GM19193 (cell line): ENCODE results near the gene GAS1.

Experiments used
- POLR2A ChIP-seq: IDR thresholded peaks from 4 replicates; pipeline ENCODE4 v1.6.1; 2011; ENCODE audit not compliant: insufficient read depth, insufficient read length; ENCODE audit errors: extremely low read depth

GAS1 gene

DNA sequence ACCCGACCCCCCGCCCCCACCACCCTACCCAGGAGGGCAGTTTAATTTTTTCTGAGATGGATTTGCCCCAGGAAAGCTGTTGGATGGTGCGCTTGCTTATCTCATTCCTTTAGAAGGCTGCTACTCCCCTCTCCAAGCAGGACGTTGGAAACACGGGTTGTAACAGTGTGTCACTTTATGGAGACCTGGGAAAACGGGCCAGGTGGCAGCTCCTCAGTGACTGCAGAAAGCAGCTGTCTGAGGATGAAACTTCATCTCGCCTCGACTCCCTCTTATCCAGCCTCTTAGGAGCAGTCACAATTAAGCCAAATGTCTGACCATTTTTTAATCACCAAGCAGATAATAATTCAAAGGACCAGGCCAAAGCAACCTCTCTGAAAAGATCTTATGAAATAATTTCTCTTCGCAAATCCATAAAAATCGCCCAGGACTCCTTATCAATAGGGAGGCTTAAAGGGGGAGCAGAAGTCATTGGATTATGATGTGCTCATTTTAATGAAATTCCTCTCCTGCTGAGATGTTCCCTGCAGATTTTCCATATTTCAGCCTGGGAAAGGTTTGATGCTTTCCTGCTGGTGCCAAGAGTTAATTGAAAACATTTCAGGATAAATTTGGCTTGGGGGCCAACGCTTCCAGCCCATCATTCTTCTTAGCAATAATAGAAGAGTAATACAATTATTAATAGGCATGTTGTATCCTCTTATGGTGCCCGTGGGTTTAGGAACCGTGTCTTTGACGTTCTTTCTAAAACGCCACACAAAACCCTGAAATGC lies 26.0 kb downstream of the GAS1 start:
- TF ChIP-seq POLR2A, result no peak

GRCh38 chr9:86918556-86918955 lies 28.8 kb downstream of the GAS1 start:
- TF ChIP-seq POLR2A, result no peak

GRCh38 chr9:86912210-86912609 lies 35.1 kb downstream of the GAS1 start:
- no peak for TF ChIP-seq POLR2A

GRCh38 chr9:86909388-86909787 lies 37.9 kb downstream of the GAS1 start:
- TF ChIP-seq POLR2A, result no peak

DNA sequence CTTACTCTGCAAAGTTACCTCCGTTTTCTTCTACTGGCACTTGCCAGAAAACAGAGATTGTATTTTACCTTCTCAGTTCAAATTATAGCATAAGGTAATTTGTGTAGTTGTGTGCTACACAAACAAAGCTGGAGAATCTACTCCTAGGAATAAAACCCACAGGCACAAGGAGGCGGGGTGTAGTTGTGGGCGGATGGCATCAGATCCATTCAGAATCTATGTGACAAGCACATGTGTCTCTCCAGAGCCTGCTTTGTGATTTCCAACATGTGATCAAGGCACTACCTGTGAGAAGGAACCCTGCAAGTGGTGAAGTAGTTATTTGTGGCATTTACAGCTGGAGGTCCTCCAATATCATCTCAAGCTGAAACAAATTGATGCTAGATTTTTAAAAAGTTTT lies 39.0 kb downstream of the GAS1 start:
- no peak for TF ChIP-seq POLR2A

GRCh38 chr9:86907346-86907745 lies 40.0 kb downstream of the GAS1 start:
- no peak for TF ChIP-seq POLR2A

- TF ChIP-seq POLR2A, result no peak
These were observed 43.6 kb downstream of the GAS1 start for GRCh38 chr9:86903734-86904085.

DNA sequence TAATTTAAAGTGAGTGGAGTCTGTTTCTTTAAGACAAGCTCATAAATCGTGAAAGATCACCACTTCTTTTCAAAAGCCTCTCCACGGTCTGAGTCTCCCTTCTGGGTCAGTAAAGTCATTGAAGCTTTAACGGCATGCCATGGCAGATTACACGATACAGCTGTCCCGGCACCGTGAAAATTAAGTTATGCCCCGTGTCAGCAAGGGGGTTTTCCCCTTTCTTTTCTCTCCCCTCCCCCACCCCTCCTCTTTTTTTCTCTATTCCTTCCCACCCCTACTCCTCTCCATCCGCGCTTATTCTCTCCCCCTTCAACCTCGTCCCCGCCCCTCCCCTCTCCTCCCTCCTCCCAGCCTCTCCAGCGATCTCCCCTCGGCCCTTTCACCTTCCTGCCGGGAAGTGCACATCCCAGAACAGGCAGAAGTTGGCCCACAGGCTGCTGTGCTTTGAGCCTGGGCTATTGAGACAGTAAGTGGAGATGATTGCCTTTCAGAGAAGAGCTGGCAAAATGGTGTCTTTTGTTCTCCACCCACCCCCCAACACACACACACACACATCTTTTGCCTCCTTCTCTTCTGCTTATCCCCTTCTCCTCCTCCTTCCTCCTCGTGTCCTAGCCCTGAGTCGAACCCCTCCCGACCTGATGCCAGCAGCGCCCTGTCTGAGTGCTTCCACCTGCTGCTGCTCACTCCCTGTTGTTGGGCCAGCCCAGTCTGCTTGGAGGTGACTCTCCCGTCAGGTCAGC lies 44.1 kb downstream of the GAS1 start:
- TF ChIP-seq POLR2A, result no peak

- TF ChIP-seq POLR2A, result no peak
These were observed 44.7 kb downstream of the GAS1 start for GRCh38 chr9:86902586-86902985.

DNA sequence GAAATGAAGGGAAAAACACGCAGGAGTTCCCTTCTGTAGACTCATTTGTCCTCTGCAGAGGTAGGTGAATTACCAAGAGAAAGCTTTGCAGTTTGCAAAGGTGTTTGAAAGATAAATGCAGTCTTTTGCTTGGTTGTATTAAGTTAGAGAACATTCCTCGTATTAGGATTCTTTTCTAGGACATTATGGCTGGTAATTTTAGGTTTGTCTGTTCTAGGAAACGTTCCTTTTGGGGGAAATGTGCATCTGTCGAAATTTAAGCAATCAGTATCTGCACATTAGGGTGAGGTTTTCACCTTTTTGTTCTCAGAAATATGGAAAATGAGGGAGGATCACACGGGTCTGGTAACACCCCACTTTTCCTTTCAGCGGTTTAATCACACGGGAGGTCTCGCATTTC lies 45.1 kb downstream of the GAS1 start:
- no peak for TF ChIP-seq POLR2A

DNA sequence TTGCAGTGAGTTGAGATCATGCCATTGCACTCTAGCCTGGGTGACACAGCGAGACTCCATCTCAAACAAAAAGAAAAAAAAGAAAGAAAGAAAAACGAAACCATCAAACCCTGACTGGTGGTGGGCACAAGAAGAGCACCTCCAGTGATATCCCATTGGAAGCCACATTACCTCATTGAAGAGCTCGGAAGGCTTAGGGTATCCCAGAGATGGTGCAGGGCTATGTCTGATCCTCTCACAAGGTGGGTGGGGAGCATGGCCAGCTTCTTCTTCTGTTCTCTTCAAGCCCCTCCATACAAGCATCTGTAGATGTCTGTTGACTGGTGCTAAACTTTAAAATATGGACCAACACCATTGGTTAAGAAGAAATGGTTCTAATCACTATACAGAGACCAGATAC lies 45.8 kb downstream of the GAS1 start:
- TF ChIP-seq POLR2A, result no peak
